Mesendoderm (in vitro differentiated cells): ENCODE measurements around the gene NUDT5.
"Not testable (repeated sequence)": the region's sequence is repeated elsewhere in the genome, so short reads cannot be mapped to it uniquely, and the experiment has no call there.

Experiments
- DNase-seq: peaks from one replicate; pipeline ENCODE4 v3.0.0; 2013
- H2AK5ac ChIP-seq: 2 replicates; pipeline ENCODE4 v1.6.1; 2013; ENCODE audit warnings: low read length, inconsistent platforms
- H2BK120ac ChIP-seq: 2 replicates; pipeline ENCODE4 v1.6.1; 2013; ENCODE audit warnings: low read depth, mild to moderate bottlenecking, low read length, moderate library complexity, mixed read lengths
- H2BK15ac ChIP-seq: replicated peaks from 2 replicates; pipeline ENCODE4 v1.6.1; 2013; ENCODE audit warnings: low read depth, mild to moderate bottlenecking, moderate library complexity
- H2BK5ac ChIP-seq: 2 replicates; pipeline ENCODE4 v1.6.1; 2013; ENCODE audit warnings: low read length, inconsistent platforms
- H3K18ac ChIP-seq: 2 replicates; pipeline ENCODE4 v1.6.1; 2013; ENCODE audit warnings: mild to moderate bottlenecking, low read length, mixed read lengths
- H3K23ac ChIP-seq: one replicate; pipeline ENCODE4 v1.6.1; 2013; ENCODE audit warnings: low read length
- H3K27ac ChIP-seq: 2 replicates; pipeline ENCODE4 v1.5.1; 2013; ENCODE audit warnings: low read depth, mild to moderate bottlenecking, inconsistent platforms, low read length, moderate library complexity
- H3K27me3 ChIP-seq: 2 replicates; pipeline ENCODE4 v1.6.1; 2013; ENCODE audit warnings: low read length, control low read depth, mild to moderate bottlenecking, inconsistent platforms; ENCODE audit not compliant: insufficient read depth, poor library complexity
- H3K36me3 ChIP-seq: 2 replicates; pipeline ENCODE4 v1.6.1; 2013; ENCODE audit warnings: low read length, inconsistent platforms; ENCODE audit not compliant: control insufficient read depth, insufficient read depth
- H3K4ac ChIP-seq: one replicate; pipeline ENCODE4 v1.6.1; 2013; ENCODE audit warnings: low read depth, mild to moderate bottlenecking, low read length, moderate library complexity
- H3K4me1 ChIP-seq: 2 replicates; pipeline ENCODE4 v1.6.1; 2013; ENCODE audit warnings: low read depth, low read length, inconsistent platforms; ENCODE audit not compliant: control insufficient read depth
- H3K4me2 ChIP-seq: 2 replicates; pipeline ENCODE4 v1.6.1; 2013; ENCODE audit warnings: low read length
- H3K4me3 ChIP-seq: 2 replicates; pipeline ENCODE4 v1.5.1; 2013; ENCODE audit warnings: mild to moderate bottlenecking, low read length
- H3K56ac ChIP-seq: one replicate; pipeline ENCODE4 v1.6.1; 2013; ENCODE audit warnings: low read length
- H3K79me1 ChIP-seq: 2 replicates; pipeline ENCODE4 v1.6.1; 2013; ENCODE audit warnings: low read length, inconsistent platforms
- H3K79me2 ChIP-seq: 2 replicates; pipeline ENCODE4 v1.6.1; 2013; ENCODE audit warnings: mild to moderate bottlenecking, low read length; ENCODE audit not compliant: control insufficient read depth, insufficient read depth
- H3K9ac ChIP-seq: 2 replicates; pipeline ENCODE4 v1.6.1; 2013; ENCODE audit warnings: low read length, inconsistent platforms
- H4K5ac ChIP-seq: one replicate; pipeline ENCODE4 v1.6.1; 2013; ENCODE audit warnings: low read length
- H4K8ac ChIP-seq: one replicate; pipeline ENCODE4 v1.6.1; 2013; ENCODE audit warnings: low read depth, mild to moderate bottlenecking, control low read depth, low read length, moderate library complexity
- WGBS: extraction: QIAGEN DNeasy Blood & Tissue Kit; methylation state at CpG from one replicate; pipeline ENCODE4 v1.1.7; 2013; ENCODE audit warnings: low lambda C conversion rate, missing lambda C conversion rate; ENCODE audit not compliant: insufficient coverage; ENCODE audit errors: extremely low coverage; 5-methylcytosine and 5-hydroxymethylcytosine counted together

NUDT5 gene

GRCh38 chr10:12235796-12236195, 40.1 kb upstream of the NUDT5 start:
- no peak overlapping the region for H2BK15ac ChIP-seq
- no peaks in the 10 kb centered on the region for H3K79me1 ChIP-seq
- no CpG with 5 or more reads among the region's 4 CpGs for WGBS
- H4K5ac ChIP-seq = no peak overlapping the region
- H3K27me3 ChIP-seq = no peaks in the 10 kb centered on the region
- no peak overlapping the region for H3K27ac ChIP-seq
- H2BK120ac ChIP-seq = no peak overlapping the region
- H3K36me3 ChIP-seq = peaks cover 5% of the 10 kb centered on the region
- DNase-seq = no peak
- no peak overlapping the region for H3K9ac ChIP-seq
- no peak overlapping the region for H3K23ac ChIP-seq
- no peak overlapping the region for H3K4me2 ChIP-seq
- H3K4ac ChIP-seq = no peak overlapping the region
- H3K4me1 ChIP-seq = no peaks in the 10 kb centered on the region
- H3K79me2 ChIP-seq = no peaks in the 10 kb centered on the region
- no peak overlapping the region for H3K56ac ChIP-seq
- H2AK5ac ChIP-seq = no peak overlapping the region
- no peak overlapping the region for H4K8ac ChIP-seq
- H3K4me3 ChIP-seq = no peak overlapping the region
- no peak overlapping the region for H3K18ac ChIP-seq
- no peak overlapping the region for H2BK5ac ChIP-seq

- no peak overlapping the region for H3K4ac ChIP-seq
- no peak overlapping the region for H3K9ac ChIP-seq
- H3K18ac ChIP-seq = no peak overlapping the region
- WGBS = no CpG with 5 or more reads among the region's 3 CpGs
- H3K4me2 ChIP-seq = no peak overlapping the region
- H2BK5ac ChIP-seq = no peak overlapping the region
- H4K8ac ChIP-seq = no peak overlapping the region
- no peak overlapping the region for H3K23ac ChIP-seq
- no peak overlapping the region for H3K27ac ChIP-seq
- H3K56ac ChIP-seq = no peak overlapping the region
- H4K5ac ChIP-seq = no peak overlapping the region
- no peak overlapping the region for H3K4me3 ChIP-seq
- no peaks in the 10 kb centered on the region for H3K4me1 ChIP-seq
- no peaks in the 10 kb centered on the region for H3K79me1 ChIP-seq
- peaks cover 4% of the 10 kb centered on the region for H3K36me3 ChIP-seq
- H2BK120ac ChIP-seq = no peak overlapping the region
- H3K79me2 ChIP-seq = no peaks in the 10 kb centered on the region
- DNase-seq = peak; percentile 45
- H3K27me3 ChIP-seq = no peaks in the 10 kb centered on the region
- no peak overlapping the region for H2AK5ac ChIP-seq
- H2BK15ac ChIP-seq = no peak overlapping the region
Observed at GRCh38 chr10:12235116-12235694, 39.5 kb upstream of the NUDT5 start.

- not testable (repeated sequence) for H3K79me1 ChIP-seq, H3K9ac ChIP-seq, H2BK5ac ChIP-seq, H3K36me3 ChIP-seq, H3K27me3 ChIP-seq, H3K23ac ChIP-seq, H3K18ac ChIP-seq, H3K56ac ChIP-seq, H2AK5ac ChIP-seq, H4K5ac ChIP-seq, H3K4me2 ChIP-seq, H2BK120ac ChIP-seq, H3K4me3 ChIP-seq, H2BK15ac ChIP-seq, H3K4ac ChIP-seq, H3K4me1 ChIP-seq, H3K79me2 ChIP-seq, H4K8ac ChIP-seq, DNase-seq, H3K27ac ChIP-seq
- no CpG with 5 or more reads among the region's 5 CpGs for WGBS
Observed at GRCh38 chr10:12234687-12235086, 39.0 kb upstream of the NUDT5 start.

GRCh38 chr10:12228851-12229250, 33.2 kb upstream of the NUDT5 start:
- Histone ChIP-seq H3K23ac (no peak overlapping the region), H2BK120ac (no peak overlapping the region), H4K5ac (no peak overlapping the region), H3K9ac (no peak overlapping the region), H2BK5ac (no peak overlapping the region), H4K8ac (no peak overlapping the region), H3K27ac (no peak overlapping the region), H2AK5ac (no peak overlapping the region), H3K18ac (no peak overlapping the region), H3K79me1 (peaks cover 5% of the 10 kb centered on the region), H3K27me3 (no peaks in the 10 kb centered on the region), H3K4ac (no peak overlapping the region), H3K4me3 (no peak overlapping the region), H3K4me1 (no peaks in the 10 kb centered on the region), H2BK15ac (no peak overlapping the region), H3K4me2 (no peak overlapping the region), H3K56ac (no peak overlapping the region), H3K36me3 (peaks cover 4% of the 10 kb centered on the region), H3K79me2 (no peaks in the 10 kb centered on the region)
- no peak for DNase-seq
- no CpG with 5 or more reads among the region's 11 CpGs for WGBS

GRCh38 chr10:12226438-12226837, 30.7 kb upstream of the NUDT5 start:
- H3K4me3 ChIP-seq, H4K5ac ChIP-seq, H3K79me1 ChIP-seq, H3K56ac ChIP-seq, H3K79me2 ChIP-seq, H3K4ac ChIP-seq, H3K27ac ChIP-seq, H2AK5ac ChIP-seq, H3K4me2 ChIP-seq, DNase-seq, H4K8ac ChIP-seq, H3K36me3 ChIP-seq, H3K18ac ChIP-seq, H3K9ac ChIP-seq, H2BK120ac ChIP-seq, H2BK15ac ChIP-seq, H3K23ac ChIP-seq, H3K4me1 ChIP-seq, H3K27me3 ChIP-seq, H2BK5ac ChIP-seq: not testable (repeated sequence)
- WGBS = no CpG with 5 or more reads among the region's 28 CpGs

- H3K27ac ChIP-seq = no peak overlapping the region
- H2AK5ac ChIP-seq = no peak overlapping the region
- peaks cover 10% of the 10 kb centered on the region for H3K79me1 ChIP-seq
- H3K4me2 ChIP-seq = no peak overlapping the region
- H3K27me3 ChIP-seq = no peaks in the 10 kb centered on the region
- H3K23ac ChIP-seq = no peak overlapping the region
- H3K9ac ChIP-seq = no peak overlapping the region
- no peak overlapping the region for H2BK15ac ChIP-seq
- H2BK5ac ChIP-seq = no peak overlapping the region
- no peak overlapping the region for H2BK120ac ChIP-seq
- DNase-seq = no peak
- H3K56ac ChIP-seq = no peak overlapping the region
- no CpG with 5 or more reads among the region's 2 CpGs for WGBS
- H3K18ac ChIP-seq = no peak overlapping the region
- H3K4ac ChIP-seq = no peak overlapping the region
- peaks cover 6% of the 10 kb centered on the region for H3K79me2 ChIP-seq
- H3K36me3 ChIP-seq = peaks cover 9% of the 10 kb centered on the region
- H4K5ac ChIP-seq = no peak overlapping the region
- H4K8ac ChIP-seq = no peak overlapping the region
- no peaks in the 10 kb centered on the region for H3K4me1 ChIP-seq
- H3K4me3 ChIP-seq = no peak overlapping the region
Observed at GRCh38 chr10:12225444-12225843, 29.8 kb upstream of the NUDT5 start.
